Neural progenitor cell (in vitro differentiated cells): Measurements from ENCODE around the gene SLC39A1.

Experiments used
- CTCF ChIP-seq: fragments of 200-600 bp; sonication (generic); IDR thresholded peaks from 2 replicates; pipeline ENCODE4 v1.5.1; 2017; ENCODE audit warnings: antibody characterized with exemption, mild to moderate bottlenecking
- EZH2 ChIP-seq: fragments of 200-600 bp; sonication (generic); IDR thresholded peaks from 2 replicates; pipeline ENCODE4 v1.6.1; 2017; ENCODE audit warnings: antibody characterized with exemption, mild to moderate bottlenecking, moderate library complexity
- EZH2phosphoT487 ChIP-seq: fragments of 200-600 bp; sonication (generic); IDR thresholded peaks from 2 replicates; pipeline ENCODE4 v1.6.1; 2017; ENCODE audit warnings: antibody characterized with exemption

- TF ChIP-seq CTCF (no peak), EZH2 (no peak), EZH2phosphoT487 (no peak)
These were observed 29.9 kb downstream of the SLC39A1 start for GRCh38 chr1:153933430-153933829.
